ENCODE data around the gene MGST3.
"Not testable (repeated sequence)": the region's sequence is repeated elsewhere in the genome, so short reads cannot be mapped to it uniquely, and the experiment has no call there.

MGST3 gene

GRCh38 chr1:165629848-165630628, 996 bp upstream of the MGST3 start:
- peak overlapping the region; percentile 97 for H3K27ac ChIP-seq (ENCODE audit: low read length)
- H3K27me3 ChIP-seq (ENCODE audit: low read depth, low read length), result no peaks in the 10 kb centered on the region
- H3K36me3 ChIP-seq (ENCODE audit: control insufficient read depth in 1 of 2, insufficient read depth in 2 of 2, low read length in 2 of 2), result no peaks in the 10 kb centered on the region
- H3K4me3 ChIP-seq (ENCODE audit: low read depth in 1 of 2, low read length in 2 of 2), result peak overlapping the region; percentile 88 to 97
- peaks cover 15 to 30% of the 10 kb centered on the region in 2 donors for H3K4me1 ChIP-seq (ENCODE audit: control insufficient read depth in 1 of 2, insufficient read depth in 2 of 2, low read length in 2 of 2)
- no peaks in the 10 kb centered on the region for H3K9me3 ChIP-seq (ENCODE audit: control insufficient read depth in 1 of 2, low read length in 2 of 2)

DNA sequence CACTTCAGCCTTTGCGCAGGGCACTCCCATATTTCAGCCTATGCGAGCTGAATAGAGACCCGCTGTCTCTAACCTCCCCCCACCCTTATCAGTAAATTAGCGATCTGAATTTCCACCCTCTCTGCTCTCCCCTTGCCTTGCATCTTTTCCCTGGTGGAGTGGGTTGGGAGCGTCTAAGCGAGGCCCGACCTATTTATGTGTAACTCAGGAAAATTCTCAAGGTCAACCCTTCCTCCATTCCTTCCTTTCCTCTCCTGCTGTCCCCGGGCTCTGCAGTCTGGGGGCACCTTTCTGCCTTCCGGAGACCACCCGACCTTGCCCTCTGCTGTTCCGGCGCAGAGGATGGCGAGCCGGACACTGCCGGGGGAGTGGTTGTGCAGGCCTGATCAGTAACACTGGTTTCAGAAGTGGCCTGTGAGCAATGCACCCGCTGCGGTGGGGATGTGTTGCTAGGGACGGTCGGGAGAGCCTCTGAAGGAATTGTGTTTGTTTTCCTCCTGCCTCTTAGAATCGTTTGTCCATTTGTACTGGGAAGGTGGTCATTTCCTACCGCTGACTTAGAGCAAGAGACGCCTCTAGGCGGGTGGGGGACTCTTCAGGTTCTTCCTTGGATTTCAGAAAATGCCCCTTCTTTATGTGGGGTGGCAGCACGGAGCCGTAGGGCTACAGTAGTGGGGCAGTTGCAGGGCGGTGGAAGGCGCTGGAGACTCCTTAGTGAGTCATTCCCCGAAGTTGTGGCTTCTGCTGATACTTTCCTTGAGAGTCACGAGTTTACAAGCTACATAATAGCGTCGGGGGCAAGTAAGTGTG, 513 bp downstream of the MGST3 start:
- no peaks in the 10 kb centered on the region for H3K27me3 ChIP-seq (ENCODE audit: low read depth, low read length)
- H3K4me3 ChIP-seq (ENCODE audit: low read depth in 1 of 2, low read length in 2 of 2), result peak overlapping the region; percentile 88 to 97
- H3K27ac ChIP-seq (ENCODE audit: low read length), result peak overlapping the region; percentile 97
- H3K36me3 ChIP-seq (ENCODE audit: control insufficient read depth in 1 of 2, insufficient read depth in 2 of 2, low read length in 2 of 2), result peaks cover 0 to 6% of the 10 kb centered on the region in 2 donors
- H3K9me3 ChIP-seq (ENCODE audit: control insufficient read depth in 1 of 2, low read length in 2 of 2), result no peaks in the 10 kb centered on the region
- peaks cover 15 to 37% of the 10 kb centered on the region in 2 donors for H3K4me1 ChIP-seq (ENCODE audit: control insufficient read depth in 1 of 2, insufficient read depth in 2 of 2, low read length in 2 of 2)

DNA sequence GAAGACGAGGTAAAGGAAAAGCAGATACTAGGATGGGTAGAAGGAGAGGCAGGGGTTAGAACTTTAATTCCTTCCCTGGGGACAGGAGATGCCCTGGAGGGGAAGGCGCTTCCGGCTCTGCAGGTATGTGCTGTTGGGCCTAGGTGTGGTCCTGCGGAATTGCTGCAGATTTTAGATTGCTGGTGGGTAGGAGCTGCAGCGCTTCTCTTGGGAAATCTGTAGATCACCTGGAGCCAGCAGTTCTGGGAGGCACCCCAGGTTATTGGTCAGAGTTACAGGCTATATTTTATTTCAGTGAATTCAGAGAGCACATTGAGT, 1.1 kb downstream of the MGST3 start:
- Histone ChIP-seq H3K36me3 (ENCODE audit: control insufficient read depth in 1 of 2, insufficient read depth in 2 of 2, low read length in 2 of 2) (peaks cover 0 to 6% of the 10 kb centered on the region in 2 donors), H3K27me3 (ENCODE audit: low read depth, low read length) (no peaks in the 10 kb centered on the region), H3K27ac (ENCODE audit: low read length) (peak overlapping the region; percentile 97), H3K4me3 (ENCODE audit: low read depth in 1 of 2, low read length in 2 of 2) (peak overlapping the region; percentile 88 to 97), H3K4me1 (ENCODE audit: control insufficient read depth in 1 of 2, insufficient read depth in 2 of 2, low read length in 2 of 2) (peaks cover 15 to 42% of the 10 kb centered on the region in 2 donors), H3K9me3 (ENCODE audit: control insufficient read depth in 1 of 2, low read length in 2 of 2) (no peaks in the 10 kb centered on the region)

GRCh38 chr1:165632491-165632890, 1.5 kb downstream of the MGST3 start:
- Histone ChIP-seq H3K4me3 (ENCODE audit: low read depth in 1 of 2, low read length in 2 of 2) (peak overlapping the region; percentile 88 to 97), H3K27me3 (ENCODE audit: low read depth, low read length) (no peaks in the 10 kb centered on the region), H3K9me3 (ENCODE audit: control insufficient read depth in 1 of 2, low read length in 2 of 2) (no peaks in the 10 kb centered on the region), H3K36me3 (ENCODE audit: control insufficient read depth in 1 of 2, insufficient read depth in 2 of 2, low read length in 2 of 2) (peaks cover 0 to 6% of the 10 kb centered on the region in 2 donors), H3K4me1 (ENCODE audit: control insufficient read depth in 1 of 2, insufficient read depth in 2 of 2, low read length in 2 of 2) (peaks cover 15 to 46% of the 10 kb centered on the region in 2 donors), H3K27ac (ENCODE audit: low read length) (peak overlapping the region; percentile 97)

- Histone ChIP-seq H3K4me3 (ENCODE audit: low read depth in 1 of 2, low read length in 2 of 2) (peak overlapping the region in 1 of 2 donors; percentile 17), H3K27ac (ENCODE audit: low read length) (no peak overlapping the region)
Observed at GRCh38 chr1:165633614-165634013, 2.6 kb downstream of the MGST3 start.

DNA sequence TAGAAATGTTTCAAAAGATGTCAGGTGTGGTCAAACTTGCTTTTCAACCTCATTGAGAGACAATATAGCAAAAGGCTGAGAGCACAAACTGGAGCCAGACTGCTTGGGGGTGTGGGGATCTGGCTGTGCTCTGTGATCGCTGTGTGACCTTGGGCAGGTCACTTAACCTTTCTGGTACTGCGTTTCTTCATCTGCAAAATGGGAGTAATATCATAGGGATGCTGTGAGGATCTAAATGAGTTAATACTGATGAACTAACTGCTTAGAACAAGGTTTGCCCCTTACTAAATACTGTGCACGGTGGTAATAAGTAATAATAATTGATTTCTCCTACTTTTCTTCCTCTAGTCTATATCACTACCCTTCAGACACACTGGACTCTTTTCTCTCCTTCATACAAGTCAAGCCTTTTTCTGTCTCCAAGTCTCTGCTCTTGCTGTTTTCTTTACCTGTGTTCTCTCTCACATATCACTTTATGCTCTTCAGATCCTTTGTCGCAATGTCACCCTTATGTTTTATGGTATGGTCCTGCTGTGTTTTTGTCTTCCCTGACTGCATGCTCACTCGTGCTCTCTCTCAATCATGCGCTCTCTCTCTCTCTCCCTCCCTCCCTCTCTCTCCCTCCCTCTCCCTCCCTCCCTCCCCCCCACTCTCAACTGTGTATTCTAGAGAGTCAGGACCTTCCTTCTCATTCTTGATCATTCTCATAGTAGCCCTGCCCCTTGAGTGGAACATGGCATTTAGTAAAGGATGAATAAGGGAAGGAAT, 3.3 kb downstream of the MGST3 start:
- Histone ChIP-seq H3K4me3 (ENCODE audit: low read depth in 1 of 2, low read length in 2 of 2) (no peak overlapping the region), H3K9me3 (ENCODE audit: control insufficient read depth in 1 of 2, low read length in 2 of 2) (no peaks in the 10 kb centered on the region), H3K4me1 (ENCODE audit: control insufficient read depth in 1 of 2, insufficient read depth in 2 of 2, low read length in 2 of 2) (peaks cover 15 to 52% of the 10 kb centered on the region in 2 donors), H3K27ac (ENCODE audit: low read length) (peak overlapping the region; percentile 11), H3K36me3 (ENCODE audit: control insufficient read depth in 1 of 2, insufficient read depth in 2 of 2, low read length in 2 of 2) (peaks cover 0 to 6% of the 10 kb centered on the region in 2 donors), H3K27me3 (ENCODE audit: low read depth, low read length) (no peaks in the 10 kb centered on the region)

More at GRCh38 chr1:165633614-165634013, 2.6 kb downstream of the MGST3 start:
- H3K27me3 ChIP-seq (ENCODE audit: low read depth, low read length), result no peaks in the 10 kb centered on the region
- H3K36me3 ChIP-seq (ENCODE audit: control insufficient read depth in 1 of 2, insufficient read depth in 2 of 2, low read length in 2 of 2), result peaks cover 0 to 6% of the 10 kb centered on the region in 2 donors
- peaks cover 15 to 52% of the 10 kb centered on the region in 2 donors for H3K4me1 ChIP-seq (ENCODE audit: control insufficient read depth in 1 of 2, insufficient read depth in 2 of 2, low read length in 2 of 2)
- H3K9me3 ChIP-seq (ENCODE audit: control insufficient read depth in 1 of 2, low read length in 2 of 2), result no peaks in the 10 kb centered on the region

DNA sequence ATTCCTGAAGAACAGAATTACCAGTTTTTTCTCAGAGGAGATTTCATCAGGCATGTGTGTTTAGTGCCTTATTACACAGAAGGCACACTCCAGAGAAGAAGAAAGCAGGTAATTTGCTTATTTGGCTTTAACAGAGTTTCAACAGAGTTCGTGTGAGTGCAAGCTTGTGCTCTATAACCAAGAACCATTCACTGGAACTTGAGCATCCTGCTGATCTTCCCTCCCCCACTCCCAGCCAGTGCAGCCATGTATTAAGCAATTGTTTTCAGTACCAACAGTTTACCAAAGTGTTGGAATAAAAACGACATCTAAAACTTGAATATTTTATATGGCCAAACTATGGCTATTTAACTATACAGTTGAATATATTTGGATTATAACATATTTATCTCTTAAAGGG, 4.3 kb downstream of the MGST3 start:
- Histone ChIP-seq H3K4me1 (ENCODE audit: control insufficient read depth in 1 of 2, insufficient read depth in 2 of 2, low read length in 2 of 2) (peaks cover 15 to 47% of the 10 kb centered on the region in 2 donors), H3K9me3 (ENCODE audit: control insufficient read depth in 1 of 2, low read length in 2 of 2) (no peaks in the 10 kb centered on the region), H3K27me3 (ENCODE audit: low read depth, low read length) (no peaks in the 10 kb centered on the region), H3K36me3 (ENCODE audit: control insufficient read depth in 1 of 2, insufficient read depth in 2 of 2, low read length in 2 of 2) (peaks cover 0 to 6% of the 10 kb centered on the region in 2 donors), H3K4me3 (ENCODE audit: low read depth in 1 of 2, low read length in 2 of 2) (no peak overlapping the region), H3K27ac (ENCODE audit: low read length) (no peak overlapping the region)

- no peak overlapping the region for H3K4me3 ChIP-seq (ENCODE audit: low read depth in 1 of 2, low read length in 2 of 2)
- peaks cover 0 to 6% of the 10 kb centered on the region in 2 donors for H3K36me3 ChIP-seq (ENCODE audit: control insufficient read depth in 1 of 2, insufficient read depth in 2 of 2, low read length in 2 of 2)
- H3K4me1 ChIP-seq (ENCODE audit: control insufficient read depth in 1 of 2, insufficient read depth in 2 of 2, low read length in 2 of 2), result peaks cover 15 to 48% of the 10 kb centered on the region in 2 donors
- no peak overlapping the region for H3K27ac ChIP-seq (ENCODE audit: low read length)
- no peaks in the 10 kb centered on the region for H3K27me3 ChIP-seq (ENCODE audit: low read depth, low read length)
- no peaks in the 10 kb centered on the region for H3K9me3 ChIP-seq (ENCODE audit: control insufficient read depth in 1 of 2, low read length in 2 of 2)
Observed at GRCh38 chr1:165635823-165636222, 4.8 kb downstream of the MGST3 start.

DNA sequence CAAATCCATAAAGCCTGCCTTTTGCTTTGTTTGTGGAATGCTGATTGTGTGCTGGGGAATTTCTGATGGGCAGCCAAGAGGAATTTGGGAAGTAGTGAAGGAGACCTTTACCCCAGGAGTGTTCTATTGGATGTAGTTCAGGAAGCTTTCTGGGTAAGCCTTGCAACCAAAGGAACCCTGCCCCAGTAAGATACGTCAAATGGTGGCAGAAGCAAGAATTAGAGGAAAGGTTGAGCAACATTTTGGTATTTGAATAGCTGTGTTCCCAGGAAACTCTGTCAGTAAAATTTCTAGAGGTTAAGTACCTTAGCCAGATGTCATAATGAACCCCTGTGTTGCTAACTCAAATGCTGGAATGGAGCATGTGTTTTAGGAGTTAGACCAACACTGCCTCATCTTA, 6.4 kb downstream of the MGST3 start:
- H3K27ac ChIP-seq (ENCODE audit: low read length), result peak overlapping the region; percentile 60
- no peaks in the 10 kb centered on the region for H3K27me3 ChIP-seq (ENCODE audit: low read depth, low read length)
- H3K4me1 ChIP-seq (ENCODE audit: control insufficient read depth in 1 of 2, insufficient read depth in 2 of 2, low read length in 2 of 2), result peaks cover 15 to 54% of the 10 kb centered on the region in 2 donors
- H3K9me3 ChIP-seq (ENCODE audit: control insufficient read depth in 1 of 2, low read length in 2 of 2), result no peaks in the 10 kb centered on the region
- no peak overlapping the region for H3K4me3 ChIP-seq (ENCODE audit: low read depth in 1 of 2, low read length in 2 of 2)
- peaks cover 0 to 6% of the 10 kb centered on the region in 2 donors for H3K36me3 ChIP-seq (ENCODE audit: control insufficient read depth in 1 of 2, insufficient read depth in 2 of 2, low read length in 2 of 2)

DNA sequence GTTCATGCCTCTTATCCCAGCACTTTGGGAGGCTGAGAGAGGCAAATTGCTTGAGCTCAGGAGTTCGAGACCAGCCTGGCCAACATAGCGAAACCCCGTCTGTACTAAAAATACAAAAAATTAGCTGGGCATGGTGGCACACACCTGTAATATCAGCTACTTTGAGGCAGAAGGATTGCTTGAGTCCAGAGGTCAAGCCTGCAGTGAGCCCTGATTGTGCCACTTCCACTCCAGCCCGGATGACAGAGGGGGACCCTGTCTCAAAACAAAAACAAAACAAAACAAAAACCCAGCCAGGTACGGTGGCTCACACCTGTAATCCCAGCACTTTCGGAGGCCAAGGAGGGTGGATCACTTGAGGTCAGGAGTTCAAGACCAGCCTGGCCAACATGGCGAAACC, 7.2 kb downstream of the MGST3 start:
- H3K4me1 ChIP-seq (ENCODE audit: control insufficient read depth in 1 of 2, insufficient read depth in 2 of 2, low read length in 2 of 2), result peaks cover 10 to 46% of the 10 kb centered on the region in 2 donors
- H3K4me3 ChIP-seq (ENCODE audit: low read depth in 1 of 2, low read length in 2 of 2); H3K27me3 ChIP-seq (ENCODE audit: low read depth, low read length); H3K36me3 ChIP-seq (ENCODE audit: control insufficient read depth in 1 of 2, insufficient read depth in 2 of 2, low read length in 2 of 2); H3K9me3 ChIP-seq (ENCODE audit: control insufficient read depth in 1 of 2, low read length in 2 of 2): not testable (repeated sequence)
- H3K27ac ChIP-seq (ENCODE audit: low read length), result peak overlapping the region; percentile 60
